ENCODE results near the gene ZCCHC24. TPM values are rescaled to one million over a fixed set of nuclear protein-coding genes. Genes with fewer than 3 reads are reported as not detected.

The ZCCHC24 gene
- total RNA-seq, 3 donors from 2014 or later, result 5.6 to 125 (median 22.8) TPM

- ATAC-seq (no peak), DNase-seq (peak in 1 of 3 donors; percentile 22)
- Histone ChIP-seq H3K9me3 (no peaks in the 10 kb centered on the region), H3K4me1 (ENCODE audit: low read depth) (peaks cover 7% of the 10 kb centered on the region), H3K4me3 (no peak overlapping the region), H3K36me3 (ENCODE audit: low read depth) (no peaks in the 10 kb centered on the region)
- no peak for TF ChIP-seq CTCF (IDR thresholded peaks at IDR 0.05)
- intact Hi-C loops (cut with DNase I, micrococcal nuclease), result no loop called here
Measured at GRCh38 chr10:79397575-79398303, 47.7 kb downstream of the ZCCHC24 start.

- ATAC-seq, result no peak
- peaks cover 7% of the 10 kb centered on the region for H3K4me1 ChIP-seq (ENCODE audit: low read depth)
- no peaks in the 10 kb centered on the region for H3K36me3 ChIP-seq (ENCODE audit: low read depth)
- no peak for TF ChIP-seq CTCF (IDR thresholded peaks at IDR 0.05)
- no peak for DNase-seq
- H3K9me3 ChIP-seq, result no peaks in the 10 kb centered on the region
- intact Hi-C loops (cut with DNase I, micrococcal nuclease), result no loop called here
- no peak overlapping the region for H3K4me3 ChIP-seq
Measured at GRCh38 chr10:79397051-79397450, 48.4 kb downstream of the ZCCHC24 start.

- no peak for ATAC-seq
- intact Hi-C loops (cut with DNase I, micrococcal nuclease), result no loop called here
- Histone ChIP-seq H3K9me3 (no peaks in the 10 kb centered on the region), H3K4me3 (no peak overlapping the region), H3K36me3 (ENCODE audit: low read depth) (no peaks in the 10 kb centered on the region), H3K4me1 (ENCODE audit: low read depth) (peaks cover 5% of the 10 kb centered on the region)
- no peak for TF ChIP-seq CTCF (IDR thresholded peaks at IDR 0.05)
- DNase-seq, result peak in 1 of 3 donors; percentile 11
Measured at GRCh38 chr10:79396520-79396919, 48.9 kb downstream of the ZCCHC24 start.

GRCh38 chr10:79394664-79395063 is 50.8 kb downstream of the ZCCHC24 start:
- Histone ChIP-seq H3K4me3 (no peak overlapping the region), H3K9me3 (no peaks in the 10 kb centered on the region), H3K4me1 (ENCODE audit: low read depth) (peaks cover 5% of the 10 kb centered on the region), H3K36me3 (ENCODE audit: low read depth) (no peaks in the 10 kb centered on the region)
- TF ChIP-seq CTCF (IDR thresholded peaks at IDR 0.05), result no peak
- intact Hi-C loops (cut with DNase I, micrococcal nuclease), result no loop called here
- DNase-seq, result no peak
- no peak for ATAC-seq

- DNase-seq (peak in 2 of 3 donors; percentile 18 to 36), ATAC-seq (no peak)
- Histone ChIP-seq H3K9me3 (no peaks in the 10 kb centered on the region), H3K4me3 (no peak overlapping the region), H3K36me3 (ENCODE audit: low read depth) (no peaks in the 10 kb centered on the region), H3K4me1 (ENCODE audit: low read depth) (no peaks in the 10 kb centered on the region)
- TF ChIP-seq CTCF (IDR thresholded peaks at IDR 0.05), result no peak
- intact Hi-C loops (cut with DNase I, micrococcal nuclease), result no loop called here
Measured at GRCh38 chr10:79393924-79394610, 51.4 kb downstream of the ZCCHC24 start.
